C4-2B (cell line): ENCODE data around the gene TAMM41.

Experiments used
- ZFX ChIP-seq: fragments of 450-650 bp; IDR thresholded peaks from 2 replicates; pipeline ENCODE4 v1.6.1; 2017
- TF ChIP-seq, protein P1 (sequence below): fragments of 450-650 bp; conservative IDR thresholded peaks from 2 replicates; pipeline ENCODE4 v1.5.1; 2017; ENCODE audit warnings: mild to moderate bottlenecking

DNA sequence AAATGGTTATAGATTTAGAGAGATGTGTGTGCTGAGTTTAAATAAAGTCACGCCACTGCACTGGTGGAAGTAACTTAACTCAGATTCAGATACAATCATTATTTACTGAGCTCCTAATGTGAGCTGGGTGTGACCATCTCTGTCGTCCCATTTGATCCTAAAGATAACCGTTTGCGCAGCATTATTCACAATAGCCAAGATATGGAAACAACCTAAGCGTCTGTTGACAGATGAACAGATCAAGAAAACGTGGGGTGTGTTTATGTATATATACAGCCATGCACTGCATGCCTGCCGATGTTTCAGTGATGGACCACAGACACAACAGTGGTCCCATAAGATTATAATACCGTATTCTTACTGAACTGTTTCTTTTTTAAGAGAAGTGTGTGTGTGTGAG, 71.2 kb downstream of the TAMM41 start:
- no peak for TF ChIP-seq ZFX
- TF ChIP-seq, protein P1, sequence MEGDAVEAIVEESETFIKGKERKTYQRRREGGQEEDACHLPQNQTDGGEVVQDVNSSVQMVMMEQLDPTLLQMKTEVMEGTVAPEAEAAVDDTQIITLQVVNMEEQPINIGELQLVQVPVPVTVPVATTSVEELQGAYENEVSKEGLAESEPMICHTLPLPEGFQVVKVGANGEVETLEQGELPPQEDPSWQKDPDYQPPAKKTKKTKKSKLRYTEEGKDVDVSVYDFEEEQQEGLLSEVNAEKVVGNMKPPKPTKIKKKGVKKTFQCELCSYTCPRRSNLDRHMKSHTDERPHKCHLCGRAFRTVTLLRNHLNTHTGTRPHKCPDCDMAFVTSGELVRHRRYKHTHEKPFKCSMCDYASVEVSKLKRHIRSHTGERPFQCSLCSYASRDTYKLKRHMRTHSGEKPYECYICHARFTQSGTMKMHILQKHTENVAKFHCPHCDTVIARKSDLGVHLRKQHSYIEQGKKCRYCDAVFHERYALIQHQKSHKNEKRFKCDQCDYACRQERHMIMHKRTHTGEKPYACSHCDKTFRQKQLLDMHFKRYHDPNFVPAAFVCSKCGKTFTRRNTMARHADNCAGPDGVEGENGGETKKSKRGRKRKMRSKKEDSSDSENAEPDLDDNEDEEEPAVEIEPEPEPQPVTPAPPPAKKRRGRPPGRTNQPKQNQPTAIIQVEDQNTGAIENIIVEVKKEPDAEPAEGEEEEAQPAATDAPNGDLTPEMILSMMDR, result no peak
